GM23338 (cell line): ENCODE data around the gene STIM1. TPM values are rescaled to one million over a fixed set of nuclear protein-coding genes. Genes with fewer than 3 reads are reported as not detected.

Experiments used
- ATAC-seq: fragments of 200-7000 bp; cut with Tn5 transposase; 3 replicates; pipeline ENCODE4 v1.9.1; 2020
- DNase-seq: peaks from one replicate; pipeline ENCODE4 v3.0.0-alpha.2; 2015; ENCODE audit warnings: low spot score
- H2AFZ ChIP-seq: fragments of 200-600 bp; sonication (generic); 2 replicates; pipeline ENCODE4 v1.8.0; 2016; ENCODE audit warnings: antibody characterized with exemption, mild to moderate bottlenecking, moderate library complexity
- H3F3A ChIP-seq: fragments of 200-600 bp; sonication (generic); replicated peaks from 2 replicates; pipeline ENCODE4 v1.8.0; 2017; ENCODE audit warnings: antibody characterized with exemption, mixed run types, low read depth
- H3K27ac ChIP-seq: fragments of 200-600 bp; sonication (generic); 2 replicates; pipeline ENCODE4 v1.6.1; 2016; ENCODE audit warnings: low read depth
- H3K27me3 ChIP-seq: fragments of 200-600 bp; sonication (generic); 2 replicates; pipeline ENCODE4 v1.8.0; 2016; ENCODE audit warnings: mild to moderate bottlenecking, mixed run types, moderate library complexity; ENCODE audit not compliant: insufficient read depth
- H3K36me3 ChIP-seq: fragments of 200-600 bp; sonication (generic); 2 replicates; pipeline ENCODE4 v1.8.0; 2016; ENCODE audit warnings: mild to moderate bottlenecking; ENCODE audit not compliant: insufficient read depth
- H3K4me1 ChIP-seq: fragments of 200-600 bp; sonication (generic); 2 replicates; pipeline ENCODE4 v1.8.0; 2016; ENCODE audit warnings: mild to moderate bottlenecking, moderate library complexity; ENCODE audit not compliant: insufficient read depth
- H3K4me2 ChIP-seq: fragments of 200-600 bp; sonication (generic); 2 replicates; pipeline ENCODE4 v1.7.1; 2017; ENCODE audit warnings: mixed run types
- H3K4me3 ChIP-seq: fragments of 200-600 bp; sonication (generic); 2 replicates; pipeline ENCODE4 v1.6.1; 2016; ENCODE audit warnings: mixed run types
- H3K79me2 ChIP-seq: fragments of 200-600 bp; sonication (generic); replicated peaks from 2 replicates; pipeline ENCODE4 v1.8.0; 2017; ENCODE audit warnings: mild to moderate bottlenecking; ENCODE audit not compliant: insufficient read depth
- H3K9me2 ChIP-seq: fragments of 200-600 bp; sonication (generic); 2 replicates; pipeline ENCODE4 v1.8.0; 2017; ENCODE audit not compliant: insufficient read depth
- H4K20me1 ChIP-seq: fragments of 200-600 bp; sonication (generic); replicated peaks from 2 replicates; pipeline ENCODE4 v1.8.0; 2017; ENCODE audit warnings: mild to moderate bottlenecking; ENCODE audit not compliant: insufficient read depth
- H3K27ac Mint-ChIP-seq: 2 replicates; pipeline ENCODE4 v1.8.0; 2020; ENCODE audit warnings: inconsistent platforms, mild to moderate bottlenecking, moderate library complexity, mixed read lengths
- H3K27me3 Mint-ChIP-seq: 3 replicates; pipeline ENCODE4 v1.8.0; 2022; ENCODE audit warnings: low read depth, mild to moderate bottlenecking, moderate library complexity, mixed read lengths, inconsistent platforms; ENCODE audit not compliant: insufficient read depth, poor library complexity
- H3K36me3 Mint-ChIP-seq: 3 replicates; pipeline ENCODE4 v1.8.0; 2021; ENCODE audit warnings: low read depth, mild to moderate bottlenecking, inconsistent platforms, moderate library complexity, mixed read lengths
- H3K4me1 Mint-ChIP-seq: 3 replicates; pipeline ENCODE4 v1.8.0; 2020; ENCODE audit warnings: mild to moderate bottlenecking, inconsistent platforms, mixed read lengths
- H3K4me3 Mint-ChIP-seq: 3 replicates; pipeline ENCODE4 v1.8.0; 2021; ENCODE audit warnings: moderate library complexity, mild to moderate bottlenecking, inconsistent platforms, mixed read lengths
- H3K9me3 Mint-ChIP-seq: 3 replicates; pipeline ENCODE4 v1.8.0; 2020; ENCODE audit warnings: moderate library complexity, mild to moderate bottlenecking, inconsistent platforms, mixed read lengths
- CREB1 ChIP-seq: fragments of 250-450 bp; sonication (Bioruptor Pico); IDR thresholded peaks from 2 replicates; pipeline ENCODE4 v1.5.0; 2020; ENCODE audit warnings: low read depth, mild to moderate bottlenecking, moderate library complexity
- EZH2 ChIP-seq: fragments of 200-600 bp; sonication (generic); IDR thresholded peaks from one replicate; pipeline ENCODE4 v1.8.0; 2017; ENCODE audit warnings: antibody characterized with exemption, mild to moderate bottlenecking, low read depth; ENCODE audit not compliant: unreplicated experiment
- EZH2phosphoT487 ChIP-seq: fragments of 200-600 bp; sonication (generic); IDR thresholded peaks from one replicate; pipeline ENCODE4 v1.8.1; 2018; ENCODE audit warnings: antibody characterized with exemption; ENCODE audit not compliant: unreplicated experiment
- JUNB ChIP-seq: IDR thresholded peaks from one replicate; pipeline ENCODE4 v1.6.1; 2016; ENCODE audit warnings: antibody characterized with exemption; ENCODE audit not compliant: unreplicated experiment
- NANOG ChIP-seq: IDR thresholded peaks from 2 replicates; pipeline ENCODE4 v1.6.1; 2016; ENCODE audit warnings: antibody characterized with exemption, borderline replicate concordance
- POLR2AphosphoS5 ChIP-seq: IDR thresholded peaks from 2 replicates; pipeline ENCODE4 v1.6.1; 2016; ENCODE audit warnings: antibody characterized with exemption, low read depth
- STAT1 ChIP-seq: IDR thresholded peaks from one replicate; pipeline ENCODE4 v1.6.1; 2016; ENCODE audit warnings: antibody characterized with exemption; ENCODE audit not compliant: unreplicated experiment
- ZNF114 ChIP-seq: fragments of 250-450 bp; sonication (Bioruptor Pico); IDR thresholded peaks from 2 replicates; pipeline ENCODE4 v1.5.0; 2020; ENCODE audit warnings: mild to moderate bottlenecking, moderate library complexity
- ZNF331 ChIP-seq: fragments of 250-450 bp; sonication (Bioruptor Pico); IDR thresholded peaks from 2 replicates; pipeline ENCODE4 v1.5.0; 2020; ENCODE audit warnings: low read depth, mild to moderate bottlenecking, moderate library complexity
- ZNF462 ChIP-seq: fragments of 250-450 bp; sonication (Bioruptor Pico); IDR thresholded peaks from 2 replicates; pipeline ENCODE4 v1.5.0; 2020; ENCODE audit warnings: mild to moderate bottlenecking, moderate library complexity
- polyA plus RNA-seq: library from polyadenylated mRNA; unstranded; fragments of >200 nt; fragmentation: Nextera tagmentation; extraction: Ambion mirVana; gene quantifications from 2 replicates; pipeline ENCODE4 v1.2.1, GENCODE V29; 2016
- total RNA-seq: library from RNA; depleted of rRNA; stranded (reverse); fragments of >200 nt; shearing (Covaris generic); gene quantifications from 2 replicates; pipeline ENCODE4 v1.2.3, GENCODE V29; 2014
- TF ChIP-seq, protein P1 (sequence below): IDR thresholded peaks from one replicate; pipeline ENCODE4 v1.6.1; 2018; ENCODE audit warnings: antibody characterized with exemption; ENCODE audit not compliant: unreplicated experiment
- TF ChIP-seq, protein P2 (sequence below), 2 experiments: fragments of 200-600 bp in 1 of 2; sonication (generic) in 1 of 2; conservative IDR thresholded peaks; 2 replicates each; pipeline versions ENCODE4 v1.5.1 to v1.6.1; 2016 to 2017; ENCODE audit warnings: antibody characterized with exemption in 2 of 2, low read depth in 2 of 2, mild to moderate bottlenecking in 2 of 2, moderate library complexity in 1 of 2
- TF ChIP-seq, protein P3 (sequence below): IDR thresholded peaks from 2 replicates; pipeline ENCODE4 v1.6.1; 2016; ENCODE audit warnings: antibody characterized with exemption

STIM1 gene
- total and polyA plus RNA-seq, 2 experiments from 2014 or later, result 3.5 to 14.0 TPM

DNA sequence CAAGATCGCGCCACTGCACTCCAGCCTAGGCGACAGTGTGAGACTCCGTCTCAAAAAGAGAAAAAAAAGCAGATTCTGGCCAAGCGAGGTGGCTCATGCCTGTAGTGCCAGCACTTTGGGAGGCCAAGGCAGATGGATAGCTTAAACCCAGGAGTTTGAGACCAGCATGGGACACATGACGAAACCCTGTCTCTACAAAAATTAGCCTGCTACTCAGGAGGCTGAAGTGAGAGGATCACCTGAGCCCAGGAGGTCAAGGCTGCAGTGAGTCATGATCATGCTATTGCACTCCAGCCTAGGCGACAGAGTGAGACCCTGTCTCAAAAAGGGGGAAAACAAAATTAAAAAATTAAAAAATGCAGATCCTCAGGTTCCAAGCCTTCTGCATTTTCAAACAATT is 33.2 kb upstream of the STIM1 start (continued):
- TF ChIP-seq ZNF462 (CRISPR knock-in tag) (no peak), CREB1 (CRISPR knock-in tag) (no peak), JUNB (no peak), EZH2phosphoT487 (no peak)

GRCh38 chr11:3823303-3823702 is 32.2 kb upstream of the STIM1 start:
- H3K27me3 ChIP-seq, result no peaks in the 10 kb centered on the region
- no peak overlapping the region for H3K4me3 Mint-ChIP-seq
- H3K4me3 ChIP-seq, result no peak overlapping the region
- H3K4me2 ChIP-seq, result no peak overlapping the region
- H3K9me2 ChIP-seq, result no peaks in the 10 kb centered on the region
- peaks cover 39% of the 10 kb centered on the region for H3K36me3 Mint-ChIP-seq
- peaks cover 38% of the 10 kb centered on the region for H3K4me1 Mint-ChIP-seq
- no peaks in the 10 kb centered on the region for H3K79me2 ChIP-seq
- no peak overlapping the region for H3K27ac ChIP-seq
- H3K27me3 Mint-ChIP-seq, result peaks cover 21% of the 10 kb centered on the region
- H3K4me1 ChIP-seq, result peaks cover 31% of the 10 kb centered on the region
- H4K20me1 ChIP-seq, result peaks cover 12% of the 10 kb centered on the region
- H3K36me3 ChIP-seq, result no peaks in the 10 kb centered on the region
- H2AFZ ChIP-seq, result no peak overlapping the region
- H3K9me3 Mint-ChIP-seq, result no peaks in the 10 kb centered on the region
- ATAC-seq (no peak), DNase-seq (no peak)
- no peak overlapping the region for H3K27ac Mint-ChIP-seq
- no peaks in the 10 kb centered on the region for H3F3A ChIP-seq
- TF ChIP-seq EZH2phosphoT487, result no peak
- no peak for TF ChIP-seq ZNF114
- no peak for TF ChIP-seq CREB1 (CRISPR knock-in tag)
- no peak for TF ChIP-seq ZNF331 (CRISPR knock-in tag)
- no peak for TF ChIP-seq EZH2
- no peak for TF ChIP-seq STAT1
- TF ChIP-seq, protein P1, sequence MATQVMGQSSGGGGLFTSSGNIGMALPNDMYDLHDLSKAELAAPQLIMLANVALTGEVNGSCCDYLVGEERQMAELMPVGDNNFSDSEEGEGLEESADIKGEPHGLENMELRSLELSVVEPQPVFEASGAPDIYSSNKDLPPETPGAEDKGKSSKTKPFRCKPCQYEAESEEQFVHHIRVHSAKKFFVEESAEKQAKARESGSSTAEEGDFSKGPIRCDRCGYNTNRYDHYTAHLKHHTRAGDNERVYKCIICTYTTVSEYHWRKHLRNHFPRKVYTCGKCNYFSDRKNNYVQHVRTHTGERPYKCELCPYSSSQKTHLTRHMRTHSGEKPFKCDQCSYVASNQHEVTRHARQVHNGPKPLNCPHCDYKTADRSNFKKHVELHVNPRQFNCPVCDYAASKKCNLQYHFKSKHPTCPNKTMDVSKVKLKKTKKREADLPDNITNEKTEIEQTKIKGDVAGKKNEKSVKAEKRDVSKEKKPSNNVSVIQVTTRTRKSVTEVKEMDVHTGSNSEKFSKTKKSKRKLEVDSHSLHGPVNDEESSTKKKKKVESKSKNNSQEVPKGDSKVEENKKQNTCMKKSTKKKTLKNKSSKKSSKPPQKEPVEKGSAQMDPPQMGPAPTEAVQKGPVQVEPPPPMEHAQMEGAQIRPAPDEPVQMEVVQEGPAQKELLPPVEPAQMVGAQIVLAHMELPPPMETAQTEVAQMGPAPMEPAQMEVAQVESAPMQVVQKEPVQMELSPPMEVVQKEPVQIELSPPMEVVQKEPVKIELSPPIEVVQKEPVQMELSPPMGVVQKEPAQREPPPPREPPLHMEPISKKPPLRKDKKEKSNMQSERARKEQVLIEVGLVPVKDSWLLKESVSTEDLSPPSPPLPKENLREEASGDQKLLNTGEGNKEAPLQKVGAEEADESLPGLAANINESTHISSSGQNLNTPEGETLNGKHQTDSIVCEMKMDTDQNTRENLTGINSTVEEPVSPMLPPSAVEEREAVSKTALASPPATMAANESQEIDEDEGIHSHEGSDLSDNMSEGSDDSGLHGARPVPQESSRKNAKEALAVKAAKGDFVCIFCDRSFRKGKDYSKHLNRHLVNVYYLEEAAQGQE, result no peak
- TF ChIP-seq POLR2AphosphoS5, result no peak
- TF ChIP-seq, protein P2, sequence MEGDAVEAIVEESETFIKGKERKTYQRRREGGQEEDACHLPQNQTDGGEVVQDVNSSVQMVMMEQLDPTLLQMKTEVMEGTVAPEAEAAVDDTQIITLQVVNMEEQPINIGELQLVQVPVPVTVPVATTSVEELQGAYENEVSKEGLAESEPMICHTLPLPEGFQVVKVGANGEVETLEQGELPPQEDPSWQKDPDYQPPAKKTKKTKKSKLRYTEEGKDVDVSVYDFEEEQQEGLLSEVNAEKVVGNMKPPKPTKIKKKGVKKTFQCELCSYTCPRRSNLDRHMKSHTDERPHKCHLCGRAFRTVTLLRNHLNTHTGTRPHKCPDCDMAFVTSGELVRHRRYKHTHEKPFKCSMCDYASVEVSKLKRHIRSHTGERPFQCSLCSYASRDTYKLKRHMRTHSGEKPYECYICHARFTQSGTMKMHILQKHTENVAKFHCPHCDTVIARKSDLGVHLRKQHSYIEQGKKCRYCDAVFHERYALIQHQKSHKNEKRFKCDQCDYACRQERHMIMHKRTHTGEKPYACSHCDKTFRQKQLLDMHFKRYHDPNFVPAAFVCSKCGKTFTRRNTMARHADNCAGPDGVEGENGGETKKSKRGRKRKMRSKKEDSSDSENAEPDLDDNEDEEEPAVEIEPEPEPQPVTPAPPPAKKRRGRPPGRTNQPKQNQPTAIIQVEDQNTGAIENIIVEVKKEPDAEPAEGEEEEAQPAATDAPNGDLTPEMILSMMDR (conservative IDR thresholded peaks at IDR 0.05; ENCODE audit: low read depth in 2 of 2), result no peak
- TF ChIP-seq NANOG, result no peak
- TF ChIP-seq, protein P3, sequence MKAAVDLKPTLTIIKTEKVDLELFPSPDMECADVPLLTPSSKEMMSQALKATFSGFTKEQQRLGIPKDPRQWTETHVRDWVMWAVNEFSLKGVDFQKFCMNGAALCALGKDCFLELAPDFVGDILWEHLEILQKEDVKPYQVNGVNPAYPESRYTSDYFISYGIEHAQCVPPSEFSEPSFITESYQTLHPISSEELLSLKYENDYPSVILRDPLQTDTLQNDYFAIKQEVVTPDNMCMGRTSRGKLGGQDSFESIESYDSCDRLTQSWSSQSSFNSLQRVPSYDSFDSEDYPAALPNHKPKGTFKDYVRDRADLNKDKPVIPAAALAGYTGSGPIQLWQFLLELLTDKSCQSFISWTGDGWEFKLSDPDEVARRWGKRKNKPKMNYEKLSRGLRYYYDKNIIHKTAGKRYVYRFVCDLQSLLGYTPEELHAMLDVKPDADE, result no peak
- TF ChIP-seq JUNB, result no peak
